HepG2 (cell line): ENCODE data around the gene STC2. TPM values are rescaled to one million over a fixed set of nuclear protein-coding genes. Genes with fewer than 3 reads are reported as not detected.

ENCODE experiments used
- ATAC-seq: fragments of 200-7000 bp; cut with Tn5 transposase; 3 replicates; pipeline ENCODE4 v1.9.1; 2020; ENCODE audit warnings: mild to moderate bottlenecking, moderate library complexity
- BruUV-seq: library from RNA; stranded (reverse); fragments of 400-500 nt; replicated peaks from 2 replicates; lab custom pipeline; 2021; lab: Mats Ljungman, UMichigan
- CTCF ChIA-PET: fragments of 300-600 bp; formaldehyde crosslinking; extraction: SDS; loops from one replicate; lab custom pipeline; 2021; ENCODE audit warnings: low total read pairs, inconsistent platforms, low intra/inter-chr PET ratio; lab: Yijun Ruan, JAX
- POLR2A ChIA-PET: fragments of 350-600 bp; sonication (Branson Sonifier 250); formaldehyde crosslinking; loops from one replicate; lab custom pipeline; 2020; ENCODE audit warnings: antibody characterized with exemption, inconsistent platforms; lab: Yijun Ruan, JAX
- DNase-seq: peaks from one replicate; pipeline ENCODE4 v3.0.0-alpha.2; 2015; ENCODE audit warnings: low spot score
- FAIRE-seq: peaks from 3 replicates; lab custom pipeline; 2011; peaks lifted over from hg19 to GRCh38; lab: Jason Lieb, UNC
- H2AFZ ChIP-seq: one replicate; pipeline ENCODE4 v1.6.1; 2011; ENCODE audit warnings: low read length, inconsistent platforms
- H3K27ac ChIP-seq: fragments of 300-600 bp; 3 replicates; pipeline ENCODE4 v1.8.0; 2011; ENCODE audit warnings: mixed run types, mild to moderate bottlenecking, mixed read lengths, low read length, inconsistent platforms; ENCODE audit not compliant: insufficient read depth; ENCODE audit errors: extremely low read length
- H3K27me3 ChIP-seq, 2 experiments: fragments of 200-600 bp in 1 of 2; 2 replicates in 1 of 2; 3 replicates in 1 of 2; pipeline versions ENCODE4 v1.6.0 to v1.8.0; 2011; ENCODE audit warnings: low read length in 2 of 2, mild to moderate bottlenecking in 2 of 2, moderate library complexity in 2 of 2, inconsistent platforms in 1 of 2; ENCODE audit not compliant: insufficient read depth in 2 of 2, control insufficient read depth in 1 of 2
- H3K36me3 ChIP-seq, 2 experiments: fragments of 200-600 bp in 1 of 2; replicated peaks in 1 of 2; 2 replicates in 1 of 2; 3 replicates in 1 of 2; pipeline versions ENCODE4 v1.5.1 to v1.8.0; 2011; ENCODE audit warnings: low read length in 2 of 2, inconsistent platforms in 1 of 2; ENCODE audit not compliant: insufficient read depth in 2 of 2, control insufficient read depth in 1 of 2
- H3K4me1 ChIP-seq: 2 replicates; pipeline ENCODE4 v1.5.1; 2012; ENCODE audit warnings: low read length, inconsistent platforms; ENCODE audit not compliant: insufficient read depth
- H3K4me2 ChIP-seq: 2 replicates; pipeline ENCODE4 v1.6.0; 2011; ENCODE audit warnings: low read depth, low read length, inconsistent platforms
- H3K4me3 ChIP-seq, 3 experiments: fragments of 200-600 bp in 1 of 3; sonication (generic), shearing (Covaris generic) in 1 of 3; replicated peaks in 1 of 3; 2 replicates each; pipeline ENCODE4 v1.5.1; 2011 to 2016; ENCODE audit warnings: low read length in 3 of 3, inconsistent platforms in 2 of 3, low read depth in 2 of 3, mild to moderate bottlenecking in 2 of 3, control low read depth in 1 of 3, mixed read lengths in 1 of 3; ENCODE audit not compliant: insufficient read depth in 1 of 3
- H3K79me2 ChIP-seq: one replicate; pipeline ENCODE4 v1.6.1; 2011; ENCODE audit warnings: low read length, inconsistent platforms; ENCODE audit not compliant: insufficient read depth
- H3K9ac ChIP-seq: 2 replicates; pipeline ENCODE4 v1.6.0; 2011; ENCODE audit warnings: mild to moderate bottlenecking, low read depth, low read length, inconsistent platforms; ENCODE audit not compliant: insufficient read depth
- H3K9me3 ChIP-seq: 2 replicates; pipeline ENCODE4 v1.5.1; 2012; ENCODE audit warnings: mild to moderate bottlenecking, low read length
- H4K20me1 ChIP-seq: 2 replicates; pipeline ENCODE4 v1.6.0; 2011; ENCODE audit warnings: inconsistent platforms, mild to moderate bottlenecking, low read length, moderate library complexity; ENCODE audit not compliant: insufficient read depth
- ATF7 ChIP-seq, 2 experiments: fragments of 450-650 bp in 1 of 2; sonication (generic) in 1 of 2; formaldehyde crosslinking in 1 of 2; IDR thresholded peaks; 2 replicates each; pipeline versions ENCODE4 v1.4.0 to v1.6.1; 2016 to 2020; ENCODE audit warnings: antibody characterized with exemption in 1 of 2, mild to moderate bottlenecking in 1 of 2, missing genetic modification reagents in 1 of 2
- CEBPB ChIP-seq: IDR thresholded peaks from 2 replicates; pipeline ENCODE4 v1.6.1; 2011; ENCODE audit warnings: low read depth, low read length, improper control_type of control experiment, borderline replicate concordance
- HIC2 ChIP-seq: sonication (generic); formaldehyde crosslinking; IDR thresholded peaks from 2 replicates; pipeline ENCODE4 v1.9.0; 2022; ENCODE audit warnings: low read depth, missing genetic modification reagents
- KDM2A ChIP-seq: sonication (generic); formaldehyde crosslinking; IDR thresholded peaks from 2 replicates; pipeline ENCODE4 v1.4.0; 2020; ENCODE audit warnings: low read depth, missing genetic modification reagents, borderline replicate concordance
- NR0B2 ChIP-seq: sonication (generic); formaldehyde crosslinking; IDR thresholded peaks from 2 replicates; pipeline ENCODE4 v1.4.0; 2020; ENCODE audit warnings: mild to moderate bottlenecking, missing genetic modification reagents
- ZNF160 ChIP-seq: sonication (generic); formaldehyde crosslinking; IDR thresholded peaks from 2 replicates; pipeline ENCODE4 v1.8.0; 2022; ENCODE audit warnings: mild to moderate bottlenecking, inconsistent platforms, missing genetic modification reagents
- WGBS: methylation state at CpG from one replicate; pipeline ENCODE4 v1.1.6; 2017; ENCODE audit warnings: low lambda C conversion rate; 5-methylcytosine and 5-hydroxymethylcytosine counted together
- in situ Hi-C: cut with HindIII; loops from 2 replicates; pipeline ENCODE4 v1.10.0; 2017; ENCODE audit warnings: low pct_unique_long_range_greater_than_20kb; ENCODE audit not compliant: extremely low pct_ligation_motif_present
- intact Hi-C: fragments of 100-400 bp; cut with micrococcal nuclease; formaldehyde crosslinking; loops from one replicate; pipeline ENCODE4 v1.10.0; 2022; ENCODE audit not compliant: unreplicated experiment
- polyA plus RNA-seq, 8 experiments: library from polyadenylated mRNA; depleted of rRNA in 3 of 8; stranded (reverse) in 7 of 8; unstranded in 1 of 8; fragments of >200 nt; fragmentation: Illumina TruSeq in 4 of 8; extraction: Trizol in 4 of 8; gene quantifications; 2 replicates each; pipeline versions ENCODE4 v1.2.1 to v1.2.3, GENCODE V29; 2011 to 2016; ENCODE audit warnings: low read depth in 4 of 8, missing spikeins in 1 of 8, mixed read lengths in 1 of 8; ENCODE audit not compliant: insufficient read depth in 1 of 8
- total RNA-seq, 5 experiments: library from RNA; depleted of rRNA; stranded (reverse); fragments of >200 nt; fragmentation: Illumina TruSeq; extraction: Trizol; gene quantifications; 2 replicates each; pipeline ENCODE4 v1.2.3, GENCODE V29; 2016; ENCODE audit warnings: low read depth in 1 of 5

STC2 gene
- total and polyA plus RNA-seq, 2 of the 13 experiments (the other 11 are each of a cell fraction or from before 2014, with no cell fraction given) = 27.1 to 69.2 TPM

- H3K4me3 ChIP-seq = no peak overlapping the region
- H3K9ac ChIP-seq = no peak overlapping the region
- peaks cover 27% of the 10 kb centered on the region for H3K4me1 ChIP-seq
- FAIRE-seq = no peak
- no peaks in the 10 kb centered on the region for H3K27me3 ChIP-seq
- ATAC-seq = no peak
- H3K36me3 ChIP-seq = no peaks in the 10 kb centered on the region
- intact Hi-C loops (no loop called here), in situ Hi-C loops (loop anchor here (5.0 kb wide), 1 partner anchor 42 kb away; no protein-coding TSS in a partner anchor)
- no TSS peak for BruUV-seq
- 75% methylated on average over 4 of the region's 4 CpGs for WGBS
- ChIA-PET POLR2A (no interaction called here), CTCF (interaction anchor here (4.4 kb wide), 1 partner anchor 41 kb away, joined by 90 read pairs; no protein-coding TSS in a partner anchor)
- no peaks in the 10 kb centered on the region for H3K79me2 ChIP-seq
- no peaks in the 10 kb centered on the region for H3K9me3 ChIP-seq
- TF ChIP-seq NR0B2 (CRISPR knock-in tag) (no peak), ATF7 (IDR thresholded peaks at IDR 0.05) (peak; percentile 78), ATF7 (CRISPR knock-in tag; IDR thresholded peaks at IDR 0.05) (no peak), ZNF160 (no peak), KDM2A (CRISPR knock-in tag) (no peak), CEBPB (peak; percentile 59), HIC2 (CRISPR knock-in tag) (no peak)
- no peaks in the 10 kb centered on the region for H4K20me1 ChIP-seq
- DNase-seq = no peak
- no peak overlapping the region for H3K4me2 ChIP-seq
- no peak overlapping the region for H3K27ac ChIP-seq
- no peak overlapping the region for H2AFZ ChIP-seq
These were observed 5.9 kb upstream of the STC2 start for GRCh38 chr5:173333925-173334661.
